Pons (tissue), 1 donor: ENCODE data around the gene MUSTN1.

Source experiments
- DNase-seq: peaks from one replicate; pipeline ENCODE4 v3.0.0-alpha.2; 2016; ENCODE audit warnings: low spot score

MUSTN1 gene

DNA sequence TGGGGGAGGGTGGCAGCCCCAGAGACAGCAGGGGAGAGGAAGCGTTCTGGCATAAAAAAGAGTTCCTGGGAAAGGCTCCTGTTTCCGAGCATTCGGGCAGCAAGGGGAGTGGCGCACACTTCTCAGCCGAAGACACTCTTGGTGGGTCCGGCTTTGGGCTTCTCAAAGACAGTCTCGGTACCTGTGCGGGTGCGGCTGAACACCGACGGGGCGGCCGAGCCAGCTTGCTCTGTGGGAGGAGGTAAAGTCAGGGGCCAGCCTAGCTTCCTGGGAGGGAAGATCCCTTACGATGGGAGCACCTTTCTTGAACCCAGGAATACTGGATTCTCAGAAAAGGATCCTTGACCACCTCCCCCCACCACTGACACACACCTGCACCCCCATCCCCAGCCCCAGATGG is 1.6 kb downstream of the MUSTN1 start:
- DNase-seq = no peak

DNA sequence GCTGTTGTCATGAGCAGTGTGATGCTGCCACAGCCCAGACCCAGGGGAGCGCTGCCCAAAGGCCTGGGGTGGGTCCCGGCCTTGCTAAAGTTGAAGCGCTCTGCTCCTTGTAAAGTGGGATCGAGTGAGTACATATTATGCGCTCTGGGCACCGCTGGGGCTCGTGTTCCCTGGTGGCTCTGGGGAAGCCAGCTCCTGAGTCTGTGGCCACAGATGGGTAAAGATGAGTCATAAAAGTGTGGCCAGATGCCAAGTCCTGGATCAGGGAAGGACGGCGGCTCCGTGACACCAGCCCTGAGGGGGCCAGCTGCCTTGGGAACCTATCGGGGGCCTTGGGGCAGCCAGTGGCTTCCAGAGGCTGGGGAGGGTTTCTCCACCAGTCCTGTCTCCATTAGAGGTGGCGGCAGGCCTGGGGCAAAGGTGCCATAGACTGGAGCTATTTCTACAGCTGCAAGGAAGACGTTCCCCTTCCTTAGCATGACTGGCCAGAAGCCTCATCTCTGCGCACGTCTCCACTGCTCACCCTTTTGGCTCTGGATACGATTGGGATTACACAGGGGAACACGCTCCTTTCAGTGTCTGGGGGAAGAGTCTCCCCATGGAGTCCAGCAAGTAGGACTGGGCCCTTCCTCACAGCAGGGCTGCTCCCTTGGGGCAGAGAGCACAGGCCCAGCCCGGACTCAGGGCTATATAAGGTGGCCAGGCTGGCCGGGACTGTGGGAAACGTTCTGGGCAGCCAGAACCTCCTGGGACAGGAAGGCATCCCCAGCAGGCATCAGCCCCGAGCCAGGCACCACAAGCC is 3.1 kb downstream of the MUSTN1 start:
- no peak for DNase-seq

DNA sequence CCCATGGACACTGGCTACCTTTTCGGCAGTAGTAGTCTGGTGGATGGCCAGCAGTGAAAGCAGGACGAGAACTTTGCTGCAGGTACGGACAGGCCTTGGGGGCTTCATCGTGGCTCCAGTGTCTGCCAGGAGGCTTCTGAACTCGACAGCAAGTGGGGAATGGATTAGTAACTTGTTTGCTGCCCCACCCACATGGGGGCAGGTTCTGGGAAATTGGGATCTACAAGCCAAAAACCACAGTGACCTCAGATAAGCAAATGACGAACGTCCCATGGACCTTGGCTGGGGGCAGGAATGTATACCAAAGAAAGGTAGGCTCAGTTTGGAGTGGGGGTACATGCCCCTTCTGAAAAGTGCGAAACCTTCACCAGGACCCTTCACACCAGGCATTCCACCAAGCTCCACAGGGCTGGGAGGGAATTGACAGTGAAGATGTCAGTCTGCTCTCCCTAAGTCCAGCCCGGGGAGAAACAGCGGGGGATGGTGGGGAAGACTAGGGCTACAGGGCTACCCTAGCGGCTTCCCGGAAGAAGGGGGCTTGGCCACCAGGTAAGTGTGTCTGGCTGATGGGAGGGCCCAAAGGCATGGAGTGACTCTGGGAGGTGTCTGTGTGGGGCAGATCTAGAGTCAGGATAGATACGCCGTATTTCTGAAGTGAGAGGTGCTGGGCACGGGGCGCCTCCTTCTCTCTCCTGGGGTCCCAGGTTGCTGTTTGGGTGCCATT is 4.1 kb downstream of the MUSTN1 start, which contains the start of gene ITIH4:
TSS of gene ITIH4 (minus strand) at position 138 of the 724 bp plus-strand sequence. CDS start at position 108, 30 bp downstream.
- no peak for DNase-seq

DNA sequence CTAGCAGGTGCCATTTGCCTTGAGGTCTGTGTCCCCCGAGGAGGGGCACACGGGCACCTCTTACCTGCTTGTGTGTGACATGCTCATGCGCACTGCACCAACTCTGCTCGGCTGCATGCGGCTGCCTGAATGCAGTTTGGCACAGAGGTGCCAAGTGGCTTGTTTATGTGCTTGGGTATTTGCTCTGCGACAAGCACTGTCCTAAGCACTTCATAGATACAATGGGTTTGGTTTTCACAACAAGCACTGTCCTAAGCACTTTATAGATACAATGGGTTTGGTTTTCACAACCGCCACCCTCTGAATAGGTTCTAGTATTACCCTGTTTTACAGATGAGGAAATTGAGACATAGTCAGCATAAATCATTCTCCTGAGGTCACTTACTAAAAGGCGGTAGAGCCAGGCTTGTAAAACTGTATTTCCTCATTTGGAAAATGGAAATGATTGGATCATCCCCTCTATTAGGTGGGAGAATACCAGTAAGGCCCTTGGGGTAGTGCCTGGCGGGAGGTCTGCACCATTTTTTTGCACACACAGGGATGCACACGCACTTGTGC is 4.8 kb downstream of the MUSTN1 start:
- DNase-seq = no peak

DNA sequence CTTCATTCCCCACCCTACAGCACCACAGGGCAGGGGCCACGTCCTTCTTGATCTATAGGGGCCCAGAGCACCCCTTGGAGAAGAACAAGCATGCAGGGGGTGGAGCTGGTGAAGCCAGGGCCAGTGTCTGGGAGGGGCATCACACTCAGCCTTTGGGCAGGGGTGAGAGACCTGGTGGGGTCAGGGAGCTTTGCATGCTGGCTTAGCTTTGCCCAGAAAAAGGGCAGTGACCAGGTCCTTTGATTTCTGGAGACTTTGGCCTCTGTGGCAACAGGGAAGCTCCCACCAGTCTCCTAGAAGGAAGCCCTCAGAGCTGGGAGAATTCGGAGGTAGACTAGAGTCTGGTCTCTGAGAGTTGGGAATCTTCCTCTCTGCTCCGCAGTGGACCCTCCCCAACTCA is 5.3 kb downstream of the MUSTN1 start:
- DNase-seq = no peak

DNA sequence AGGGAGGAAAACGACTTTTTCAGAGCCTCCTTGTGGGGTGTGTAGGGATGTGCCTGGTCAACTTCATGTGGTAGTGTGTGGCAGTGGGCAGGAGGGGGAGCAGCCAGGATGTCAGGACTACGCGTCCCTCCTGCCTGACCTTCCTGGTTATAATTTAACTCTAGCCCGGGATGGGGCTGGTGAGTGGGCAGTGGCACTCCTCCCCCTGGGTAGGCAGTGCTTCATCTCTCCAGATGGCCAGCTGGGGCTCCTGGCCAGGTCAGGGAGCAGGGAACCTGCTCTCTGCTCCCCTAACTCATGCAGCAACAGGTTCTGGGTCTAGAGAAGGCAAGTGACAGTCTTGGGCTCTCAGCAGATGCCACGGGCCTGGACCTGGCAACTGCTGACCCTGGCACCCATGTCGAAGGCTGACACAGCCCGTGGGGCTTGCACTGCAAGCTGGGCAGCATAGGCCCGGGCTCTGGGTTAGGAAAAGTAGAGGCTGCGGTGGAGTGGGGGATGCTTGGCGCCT is 6.9 kb downstream of the MUSTN1 start:
- no peak for DNase-seq

DNA sequence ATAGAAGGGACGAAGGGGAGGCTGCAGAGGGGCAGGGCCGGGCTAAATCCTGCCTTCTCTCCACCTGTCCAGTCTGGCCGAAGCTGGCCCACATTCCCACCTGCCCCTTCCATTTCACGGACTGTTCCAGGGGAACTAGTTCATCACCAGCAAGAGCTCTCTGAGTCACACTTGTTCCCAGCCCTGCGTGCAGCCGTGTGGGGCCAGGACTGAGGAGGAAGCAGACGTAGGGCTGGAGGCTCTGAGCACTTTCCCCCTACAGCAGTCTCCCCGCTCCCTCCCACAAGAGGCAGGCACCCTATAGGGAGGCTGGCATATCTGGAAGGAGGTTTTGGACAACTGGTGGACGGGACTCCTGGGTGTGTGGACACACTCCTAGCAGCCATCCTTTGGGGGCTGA is 7.4 kb downstream of the MUSTN1 start:
- no peak for DNase-seq

DNA sequence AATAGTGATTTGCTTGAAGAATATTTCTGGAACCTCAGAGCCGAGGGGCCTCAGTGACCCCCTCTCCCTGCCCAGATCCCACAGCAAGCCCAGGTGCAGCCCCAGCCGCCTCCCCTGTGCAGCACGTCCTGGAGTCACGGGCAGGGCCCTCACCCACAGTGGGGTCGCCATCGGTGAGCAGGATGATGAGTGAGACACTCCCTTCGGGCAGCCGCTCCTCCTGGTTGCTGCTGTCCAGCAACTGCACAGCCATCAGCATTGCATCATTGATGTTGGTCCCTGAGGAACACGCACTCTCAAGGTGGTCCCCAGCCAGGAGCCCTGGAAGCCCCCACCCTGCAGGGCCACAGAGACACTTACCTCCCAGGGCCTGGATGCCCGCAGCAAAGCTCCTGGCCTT is 10.8 kb downstream of the MUSTN1 start:
- no peak for DNase-seq

DNA sequence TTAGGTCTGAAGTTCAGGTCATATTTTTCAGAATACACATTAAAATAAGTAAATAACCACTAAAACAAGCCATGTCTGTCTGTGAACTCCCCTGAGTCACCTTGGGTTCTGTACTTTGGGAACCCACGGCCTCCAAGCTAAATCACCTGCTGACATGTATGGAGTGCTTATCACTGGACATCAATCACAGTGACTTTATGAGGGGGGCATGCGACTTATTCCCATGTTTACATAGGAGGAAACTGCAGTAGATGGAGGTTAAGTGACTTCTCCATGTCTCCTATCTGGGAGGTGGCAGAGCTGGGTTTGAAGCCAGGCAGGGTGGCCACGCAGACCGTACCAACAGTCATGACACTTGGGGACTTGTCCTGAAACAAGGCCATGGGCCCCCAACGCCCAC is 12.5 kb downstream of the MUSTN1 start:
- DNase-seq = no peak

DNA sequence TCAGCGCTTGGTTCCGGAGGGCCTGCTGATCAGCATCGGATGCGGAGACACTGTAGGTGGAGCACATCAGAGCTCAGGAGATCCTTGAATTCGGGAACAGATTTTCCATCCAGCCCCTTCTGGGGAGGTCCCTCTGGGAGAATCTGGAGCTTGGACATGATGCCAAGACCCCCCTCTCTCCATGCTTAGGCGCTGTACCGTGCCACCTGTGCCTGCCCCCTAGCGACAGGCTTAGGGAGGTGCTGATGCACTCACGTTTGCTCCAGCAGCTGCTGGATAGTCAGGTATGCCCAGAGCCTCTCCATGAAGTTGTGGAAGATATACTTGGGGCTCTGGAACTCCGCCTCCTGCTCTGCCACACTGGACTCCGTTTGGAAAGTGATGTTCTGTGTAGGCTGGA is 14.1 kb downstream of the MUSTN1 start:
- no peak for DNase-seq

DNA sequence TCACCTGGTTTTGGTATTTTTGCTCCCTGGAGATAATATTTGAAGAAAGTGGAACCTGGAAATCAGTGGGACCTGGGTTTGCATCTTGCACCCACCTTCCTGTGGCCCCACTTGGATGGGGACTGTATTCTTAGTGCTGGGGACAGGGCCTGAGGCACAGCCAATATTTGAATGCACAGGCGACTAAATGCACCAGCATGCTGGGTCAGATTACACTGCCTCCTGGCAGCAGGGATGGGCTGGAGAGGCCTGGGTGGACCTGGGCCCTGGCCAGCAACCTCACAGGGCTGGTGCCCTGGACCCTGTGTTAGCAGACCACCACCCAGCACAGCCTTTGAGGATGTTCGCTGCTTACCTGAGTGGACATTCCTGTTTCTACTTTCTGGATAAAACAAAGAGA is 14.9 kb downstream of the MUSTN1 start:
- no peak for DNase-seq

DNA sequence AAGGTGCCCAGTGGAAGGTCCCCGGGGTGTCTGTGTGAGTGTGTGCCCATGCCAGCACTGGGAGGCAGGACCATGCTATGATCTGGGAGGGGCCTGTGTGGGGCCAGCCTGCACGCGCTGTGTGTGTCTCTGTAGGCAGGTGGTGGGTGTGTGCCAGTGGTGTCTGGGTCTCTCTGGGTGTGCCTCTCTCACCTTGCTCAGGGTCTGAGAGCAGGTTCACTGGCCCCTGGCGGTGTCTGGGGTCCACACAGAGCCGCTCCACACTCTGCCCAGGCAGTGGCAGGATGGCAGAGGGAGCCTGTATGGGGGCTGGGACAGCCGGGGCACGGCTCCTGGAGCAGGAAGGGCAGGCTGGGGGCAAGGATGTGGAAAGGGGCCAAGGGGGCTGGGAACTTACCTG is 17.0 kb downstream of the MUSTN1 start:
- DNase-seq = no peak

DNA sequence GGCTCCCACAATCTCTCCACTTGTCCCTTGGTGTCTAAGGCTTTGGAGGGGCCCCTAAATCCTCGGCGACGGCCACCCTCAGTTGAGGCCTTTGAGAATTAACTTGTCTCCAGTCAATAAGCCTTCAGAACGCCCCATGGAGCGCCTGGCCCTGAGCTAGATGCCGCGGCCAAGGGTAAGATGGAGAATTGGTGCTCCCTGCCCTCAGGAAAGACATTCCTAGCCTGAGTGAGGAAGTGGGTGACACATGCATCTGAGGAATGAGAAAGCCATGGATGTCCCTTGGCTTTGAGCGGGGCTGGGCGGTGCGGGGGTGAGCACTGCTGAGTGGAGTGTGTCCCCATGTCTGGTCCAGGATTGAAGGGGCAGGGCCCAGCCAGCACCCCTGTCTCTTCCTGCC is 17.6 kb downstream of the MUSTN1 start:
- DNase-seq = no peak

DNA sequence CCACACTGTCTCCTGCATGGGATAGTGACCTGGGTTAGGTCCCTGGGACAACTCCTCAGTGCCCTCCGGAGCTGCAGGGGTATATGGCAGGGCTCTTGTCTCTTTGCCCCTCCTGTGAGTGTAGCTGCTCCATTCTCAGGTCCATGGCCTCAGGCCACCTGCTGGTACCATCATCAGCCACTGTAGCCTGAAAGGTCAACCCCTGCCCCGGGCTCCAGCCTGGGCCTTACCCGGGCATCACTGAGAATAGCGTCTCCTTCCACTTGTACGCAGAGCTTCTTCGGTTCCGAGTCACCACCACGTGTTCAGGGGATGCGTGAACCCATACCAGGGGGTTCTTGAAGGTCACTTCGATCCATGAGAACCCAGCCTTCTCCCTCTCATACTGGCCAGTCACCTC is 18.2 kb downstream of the MUSTN1 start:
- DNase-seq = no peak

DNA sequence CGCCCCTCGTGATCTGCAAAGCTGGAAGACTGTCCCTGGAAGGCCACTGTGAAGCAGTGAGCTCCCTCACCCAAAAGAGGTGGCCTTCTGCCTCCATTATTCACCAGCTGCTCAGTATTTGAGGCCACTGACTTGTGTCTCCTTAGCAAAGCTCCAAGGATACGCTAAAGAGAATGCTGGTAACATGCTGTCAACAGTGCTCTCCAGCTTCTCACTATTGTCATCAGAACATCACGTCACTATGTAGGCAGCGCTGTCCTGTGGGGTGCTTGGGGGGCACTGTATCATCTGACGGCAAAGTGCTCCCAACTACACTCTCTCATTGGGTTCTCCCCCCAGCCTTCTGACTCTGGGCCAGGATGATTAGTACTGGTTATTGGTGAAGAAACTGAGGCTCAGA is 18.6 kb downstream of the MUSTN1 start:
- no peak for DNase-seq

DNA sequence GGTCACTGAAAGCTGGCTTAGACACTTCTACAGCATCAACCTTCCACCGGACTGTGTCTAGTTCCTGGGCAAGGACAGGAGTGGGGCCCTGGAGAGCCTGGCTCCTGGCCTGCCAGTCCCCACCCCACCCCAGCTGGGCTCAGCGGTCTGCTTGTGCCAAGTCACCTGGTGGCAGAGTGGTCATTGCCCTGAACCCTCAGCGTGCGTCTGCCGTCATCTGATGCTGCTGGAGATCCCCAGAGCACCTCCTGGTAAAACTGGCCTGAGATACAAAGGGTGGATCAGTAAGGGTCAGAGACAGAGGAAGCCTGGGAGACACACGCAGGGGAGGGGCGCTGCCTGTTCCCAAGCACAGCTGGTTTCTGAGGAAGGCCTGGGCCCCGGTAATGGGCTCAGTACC is 21.0 kb downstream of the MUSTN1 start:
- no peak for DNase-seq

DNA sequence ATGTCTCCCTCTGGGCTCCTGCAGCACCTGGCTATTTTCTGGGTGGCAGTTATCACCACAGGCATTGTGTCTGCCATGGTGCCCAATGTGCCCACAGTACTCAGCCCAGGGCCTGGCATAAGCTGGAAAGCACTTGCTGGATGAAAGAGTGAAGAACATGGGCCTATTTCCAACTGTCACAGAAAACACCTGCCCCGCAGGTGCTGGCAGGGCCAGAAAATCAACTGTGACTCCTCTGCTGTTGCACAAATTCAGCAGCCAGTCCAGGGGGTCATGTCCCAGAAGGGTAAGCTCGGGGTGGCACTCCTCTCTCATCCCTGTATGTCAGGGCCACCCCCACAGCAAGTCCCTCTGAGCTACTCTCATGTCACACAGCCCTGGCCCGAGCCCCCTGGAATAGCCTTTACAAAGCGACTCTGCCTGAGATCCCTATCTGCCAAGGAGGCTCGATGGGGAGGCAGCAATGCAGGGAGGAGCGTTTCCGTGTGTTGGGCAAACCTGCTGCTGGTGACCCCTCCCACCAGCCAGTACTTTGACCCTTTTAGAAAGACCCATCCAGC is 23.3 kb downstream of the MUSTN1 start:
- no peak for DNase-seq

DNA sequence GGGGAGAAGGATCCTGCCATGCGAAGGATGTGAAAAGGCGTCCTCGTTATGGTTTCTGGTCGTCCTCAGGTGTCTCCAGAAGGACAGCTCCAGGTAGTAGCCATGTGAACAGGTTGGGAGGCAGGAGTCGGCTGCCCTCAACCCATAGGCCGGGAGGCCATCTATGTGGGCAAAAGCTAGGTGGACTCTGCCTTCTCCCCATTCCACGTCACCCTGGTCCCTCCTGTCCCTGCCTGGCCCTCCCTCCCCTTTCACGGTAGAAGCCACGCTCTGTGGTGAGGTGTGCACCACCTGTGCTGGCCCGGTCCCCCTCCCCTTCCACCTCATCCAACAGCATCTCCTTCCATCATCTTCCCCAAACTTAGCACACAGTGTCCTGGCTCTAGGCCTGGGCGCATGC is 23.9 kb downstream of the MUSTN1 start:
- DNase-seq = no peak

DNA sequence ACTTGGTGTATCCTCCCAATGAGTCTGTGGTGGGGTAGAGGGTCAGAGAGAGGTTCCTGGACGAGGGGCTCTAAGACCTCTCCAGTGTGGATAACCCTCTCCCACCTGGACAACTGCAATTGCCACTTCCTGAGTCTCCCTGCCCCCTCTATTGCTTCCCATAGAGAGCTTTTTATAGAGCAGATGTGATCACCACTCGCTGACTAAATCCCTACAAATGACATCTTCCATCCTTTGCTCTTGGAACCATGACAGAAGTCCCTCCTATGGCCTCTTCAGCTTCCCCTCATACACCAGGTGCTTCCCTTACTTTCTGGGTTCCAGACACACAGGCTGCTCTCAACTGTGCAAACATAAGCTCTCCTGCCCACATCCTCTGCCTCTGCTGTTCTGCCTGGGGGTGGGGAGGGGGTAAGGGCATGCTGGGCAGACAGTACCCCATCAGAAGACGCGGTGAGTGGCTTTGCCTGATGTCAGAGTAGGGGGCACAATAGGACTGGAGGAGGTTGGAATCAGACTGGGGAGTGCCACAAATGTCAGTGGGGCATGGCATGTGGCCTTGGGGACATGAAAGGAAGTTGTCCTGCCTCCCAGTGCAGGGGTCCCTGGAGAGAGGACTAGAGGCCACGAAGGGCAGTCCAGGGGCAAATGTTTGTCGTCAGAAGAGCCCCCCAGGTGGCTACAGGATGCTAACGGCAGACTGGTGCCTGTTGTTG is 25.0 kb downstream of the MUSTN1 start:
- DNase-seq = no peak

DNA sequence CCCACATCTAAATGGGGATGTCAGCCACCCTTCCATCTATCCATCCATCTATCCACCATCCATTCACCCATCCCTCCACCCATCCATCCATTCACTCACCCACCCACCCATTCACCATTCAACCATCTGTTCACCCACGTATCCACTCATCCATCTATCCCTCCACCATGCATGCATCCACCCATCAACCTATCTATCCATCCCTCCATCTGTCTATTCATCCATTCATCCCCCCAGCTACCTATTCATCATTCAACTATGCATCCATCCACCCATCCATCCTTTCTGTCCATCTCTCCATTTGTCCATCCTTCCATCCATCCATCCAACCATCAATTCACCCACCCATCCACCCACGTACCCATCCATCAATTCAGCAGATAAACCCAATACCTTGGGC is 25.7 kb downstream of the MUSTN1 start:
- DNase-seq = no peak

DNA sequence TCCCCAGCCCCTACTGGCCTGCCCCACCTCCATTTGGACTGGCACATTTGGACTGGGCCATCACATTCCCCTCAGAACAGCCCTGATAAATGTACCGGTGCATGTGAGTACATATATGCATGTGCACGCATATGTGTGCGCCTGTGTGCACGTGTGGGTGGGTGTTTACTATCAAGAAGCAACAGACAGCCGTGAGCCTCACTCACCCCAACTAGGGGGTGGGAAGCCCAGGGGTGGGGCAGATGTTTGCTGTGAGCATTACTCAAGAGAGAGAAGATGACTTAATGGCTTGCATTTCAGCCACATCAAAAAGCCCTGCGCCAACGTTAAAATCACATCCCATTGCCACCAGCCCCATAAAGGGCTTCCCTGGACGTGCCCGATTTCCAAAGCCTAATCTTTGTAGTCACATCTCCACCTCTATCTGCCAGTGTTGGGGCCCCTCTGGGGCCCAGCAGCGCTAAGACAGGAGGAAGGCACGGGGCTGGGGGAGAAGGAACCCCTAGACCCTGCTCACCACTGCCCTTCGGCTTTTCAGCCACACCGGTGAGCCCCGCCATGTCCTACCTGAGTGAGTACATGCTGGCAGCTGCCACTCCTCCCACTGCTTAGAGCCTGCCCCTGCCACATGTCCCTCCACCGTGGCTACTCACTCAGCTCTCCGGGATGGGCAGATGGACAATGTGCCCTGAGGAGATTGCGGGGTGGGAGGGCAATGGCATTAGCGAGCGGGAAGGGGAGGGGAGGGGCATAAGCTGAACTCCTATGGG is 29.4 kb downstream of the MUSTN1 start:
- DNase-seq = no peak
